ENCODE results near the gene ATE1.

DNA sequence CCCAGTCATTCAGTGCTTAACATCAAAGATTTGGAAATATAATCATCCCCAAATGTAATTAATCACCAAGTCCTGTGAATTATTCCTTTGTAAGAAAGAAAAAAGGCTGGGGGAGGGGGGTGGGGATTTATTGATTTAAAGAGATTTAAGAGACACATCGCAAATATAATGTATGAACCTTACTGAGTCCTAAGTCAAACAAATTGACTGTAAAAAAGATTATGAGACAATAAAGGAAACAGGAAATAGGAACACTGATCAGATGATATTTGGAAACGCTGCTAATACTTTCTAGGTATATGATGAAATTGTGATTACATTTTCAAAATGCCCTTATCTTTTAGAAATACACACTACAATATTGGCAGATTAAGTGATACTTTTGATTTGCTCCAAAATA lies 92.5 kb downstream of the ATE1 start:
- TF ChIP-seq, protein P1, sequence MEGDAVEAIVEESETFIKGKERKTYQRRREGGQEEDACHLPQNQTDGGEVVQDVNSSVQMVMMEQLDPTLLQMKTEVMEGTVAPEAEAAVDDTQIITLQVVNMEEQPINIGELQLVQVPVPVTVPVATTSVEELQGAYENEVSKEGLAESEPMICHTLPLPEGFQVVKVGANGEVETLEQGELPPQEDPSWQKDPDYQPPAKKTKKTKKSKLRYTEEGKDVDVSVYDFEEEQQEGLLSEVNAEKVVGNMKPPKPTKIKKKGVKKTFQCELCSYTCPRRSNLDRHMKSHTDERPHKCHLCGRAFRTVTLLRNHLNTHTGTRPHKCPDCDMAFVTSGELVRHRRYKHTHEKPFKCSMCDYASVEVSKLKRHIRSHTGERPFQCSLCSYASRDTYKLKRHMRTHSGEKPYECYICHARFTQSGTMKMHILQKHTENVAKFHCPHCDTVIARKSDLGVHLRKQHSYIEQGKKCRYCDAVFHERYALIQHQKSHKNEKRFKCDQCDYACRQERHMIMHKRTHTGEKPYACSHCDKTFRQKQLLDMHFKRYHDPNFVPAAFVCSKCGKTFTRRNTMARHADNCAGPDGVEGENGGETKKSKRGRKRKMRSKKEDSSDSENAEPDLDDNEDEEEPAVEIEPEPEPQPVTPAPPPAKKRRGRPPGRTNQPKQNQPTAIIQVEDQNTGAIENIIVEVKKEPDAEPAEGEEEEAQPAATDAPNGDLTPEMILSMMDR (IDR thresholded peaks at IDR 0.05; ENCODE audit: low read length), result no peak
- TF ChIP-seq EZH2 (IDR thresholded peaks at IDR 0.05; ENCODE audit: borderline replicate concordance, low read length), result no peak

Data from OCI-LY1 (cell line).